IPS-18a (cell line): Measurements from ENCODE around the gene DPP7.
A peak's percentile ranks its signal among the peaks of the same experiment; 100 is the strongest.

ENCODE experiments used
- H3K27ac ChIP-seq: one replicate; pipeline ENCODE4 v1.5.1; 2013; ENCODE audit warnings: low read length
- H3K27me3 ChIP-seq: one replicate; pipeline ENCODE4 v1.6.1; 2013; ENCODE audit warnings: mild to moderate bottlenecking, low read length; ENCODE audit not compliant: control insufficient read depth, insufficient read depth
- H3K36me3 ChIP-seq: one replicate; pipeline ENCODE4 v1.6.1; 2013; ENCODE audit warnings: low read depth, low read length; ENCODE audit not compliant: control insufficient read depth
- H3K4me1 ChIP-seq: one replicate; pipeline ENCODE4 v1.6.1; 2013; ENCODE audit warnings: low read depth, low read length; ENCODE audit not compliant: control insufficient read depth
- H3K4me3 ChIP-seq: one replicate; pipeline ENCODE4 v1.5.1; 2013; ENCODE audit warnings: low read length
- H3K9ac ChIP-seq: one replicate; pipeline ENCODE4 v1.6.1; 2013; ENCODE audit warnings: mild to moderate bottlenecking, low read length, moderate library complexity
- H3K9me3 ChIP-seq: one replicate; pipeline ENCODE4 v1.6.1; 2013; ENCODE audit warnings: low read depth, low read length; ENCODE audit not compliant: control insufficient read depth

Gene DPP7

GRCh38 chr9:137077758-137078693, 36.5 kb downstream of the DPP7 start:
- H3K9ac ChIP-seq = no peak overlapping the region
- H3K36me3 ChIP-seq = no peaks in the 10 kb centered on the region
- no peak overlapping the region for H3K27ac ChIP-seq
- H3K27me3 ChIP-seq = peaks cover 55% of the 10 kb centered on the region
- H3K4me1 ChIP-seq = peaks cover 5% of the 10 kb centered on the region
- H3K4me3 ChIP-seq = peak overlapping the region; percentile 8
- no peaks in the 10 kb centered on the region for H3K9me3 ChIP-seq

GRCh38 chr9:137077010-137077747, 37.4 kb downstream of the DPP7 start, which contains the start of gene UAP1L1:
TSS of gene UAP1L1 (plus strand) at chr9:137077517. CDS start at chr9:137077533, 16 bp downstream.
- Histone ChIP-seq H3K4me3 (peak within 1 kb of the TSS; percentile 8), H3K9ac (no peak within 1 kb of the TSS), H3K4me1 (peaks cover 5% of the 10 kb centered on the region), H3K36me3 (no peaks in the 10 kb centered on the region), H3K27ac (no peak within 1 kb of the TSS), H3K27me3 (peaks cover 48% of the 10 kb centered on the region), H3K9me3 (no peaks in the 10 kb centered on the region)

- no peaks in the 10 kb centered on the region for H3K36me3 ChIP-seq
- no peak overlapping the region for H3K27ac ChIP-seq
- no peaks in the 10 kb centered on the region for H3K9me3 ChIP-seq
- H3K4me3 ChIP-seq = no peak overlapping the region
- peaks cover 49% of the 10 kb centered on the region for H3K27me3 ChIP-seq
- H3K9ac ChIP-seq = no peak overlapping the region
- H3K4me1 ChIP-seq = peaks cover 5% of the 10 kb centered on the region
Observed at GRCh38 chr9:137076636-137077009, 37.9 kb downstream of the DPP7 start.

GRCh38 chr9:137075275-137075775, 39.2 kb downstream of the DPP7 start:
- Histone ChIP-seq H3K27me3 (peaks cover 49% of the 10 kb centered on the region), H3K4me1 (peaks cover 5% of the 10 kb centered on the region), H3K36me3 (no peaks in the 10 kb centered on the region), H3K4me3 (no peak overlapping the region), H3K27ac (no peak overlapping the region), H3K9ac (no peak overlapping the region), H3K9me3 (no peaks in the 10 kb centered on the region)

- Histone ChIP-seq H3K36me3 (no peaks in the 10 kb centered on the region), H3K9ac (no peak overlapping the region), H3K9me3 (no peaks in the 10 kb centered on the region), H3K27me3 (peaks cover 44% of the 10 kb centered on the region), H3K4me1 (peaks cover 5% of the 10 kb centered on the region), H3K27ac (no peak overlapping the region), H3K4me3 (no peak overlapping the region)
Observed at GRCh38 chr9:137074657-137075274, 39.8 kb downstream of the DPP7 start.

GRCh38 chr9:137073992-137074399, 40.5 kb downstream of the DPP7 start:
- Histone ChIP-seq H3K36me3 (no peaks in the 10 kb centered on the region), H3K9ac (no peak overlapping the region), H3K4me1 (peaks cover 5% of the 10 kb centered on the region), H3K27me3 (peaks cover 44% of the 10 kb centered on the region), H3K9me3 (no peaks in the 10 kb centered on the region), H3K27ac (no peak overlapping the region), H3K4me3 (no peak overlapping the region)

GRCh38 chr9:137071282-137071681, 43.3 kb downstream of the DPP7 start:
- H3K27me3 ChIP-seq = peaks cover 19% of the 10 kb centered on the region
- H3K9me3 ChIP-seq = no peaks in the 10 kb centered on the region
- H3K4me1 ChIP-seq = no peaks in the 10 kb centered on the region
- no peaks in the 10 kb centered on the region for H3K36me3 ChIP-seq
- no peak overlapping the region for H3K9ac ChIP-seq
- no peak overlapping the region for H3K27ac ChIP-seq
- peak overlapping the region; percentile 44 for H3K4me3 ChIP-seq

- no peaks in the 10 kb centered on the region for H3K36me3 ChIP-seq
- H3K9me3 ChIP-seq = no peaks in the 10 kb centered on the region
- H3K4me1 ChIP-seq = no peaks in the 10 kb centered on the region
- H3K27ac ChIP-seq = no peak overlapping the region
- H3K4me3 ChIP-seq = peak overlapping the region; percentile 44
- H3K27me3 ChIP-seq = peaks cover 15% of the 10 kb centered on the region
- no peak overlapping the region for H3K9ac ChIP-seq
Observed at GRCh38 chr9:137070906-137071275, 43.6 kb downstream of the DPP7 start.

- H3K4me1 ChIP-seq = no peaks in the 10 kb centered on the region
- H3K9me3 ChIP-seq = no peaks in the 10 kb centered on the region
- H3K9ac ChIP-seq = no peak within 1 kb of the TSS
- H3K36me3 ChIP-seq = no peaks in the 10 kb centered on the region
- no peak within 1 kb of the TSS for H3K27ac ChIP-seq
- H3K4me3 ChIP-seq = peak within 1 kb of the TSS; percentile 53
- peaks cover 15% of the 10 kb centered on the region for H3K27me3 ChIP-seq
Observed at GRCh38 chr9:137070201-137070905, 44.2 kb downstream of the DPP7 start, which contains the start of gene SAPCD2. TSS of gene SAPCD2 (minus strand) at chr9:137070557. CDS start at chr9:137070460, 97 bp downstream.

- H3K36me3 ChIP-seq = no peaks in the 10 kb centered on the region
- H3K9me3 ChIP-seq = no peaks in the 10 kb centered on the region
- H3K27me3 ChIP-seq = peaks cover 15% of the 10 kb centered on the region
- H3K9ac ChIP-seq = no peak overlapping the region
- H3K27ac ChIP-seq = no peak overlapping the region
- H3K4me3 ChIP-seq = peak overlapping the region; percentile 53
- H3K4me1 ChIP-seq = no peaks in the 10 kb centered on the region
Observed at GRCh38 chr9:137069508-137070091, 44.9 kb downstream of the DPP7 start.
